GM12801 (cell line): ENCODE measurements around the gene ENG.

ENCODE experiments used
- CTCF ChIP-seq: IDR thresholded peaks from one replicate; pipeline ENCODE4 v1.5.1; 2011; ENCODE audit warnings: control low read depth; ENCODE audit not compliant: insufficient read length; ENCODE audit errors: extremely low read depth

ENG gene

GRCh38 chr9:127866535-127866934, 12.1 kb upstream of the ENG start:
- TF ChIP-seq CTCF, result no peak

GRCh38 chr9:127865645-127866464, 11.4 kb upstream of the ENG start:
- TF ChIP-seq CTCF, result no peak

GRCh38 chr9:127863191-127863621, 8.7 kb upstream of the ENG start:
- no peak for TF ChIP-seq CTCF

- TF ChIP-seq CTCF, result no peak
Observed at GRCh38 chr9:127862075-127863011, 7.9 kb upstream of the ENG start.

GRCh38 chr9:127860779-127861178, 6.3 kb upstream of the ENG start:
- no peak for TF ChIP-seq CTCF

- TF ChIP-seq CTCF, result no peak
Observed at GRCh38 chr9:127860260-127860659, 5.8 kb upstream of the ENG start.

- TF ChIP-seq CTCF, result no peak
Observed at GRCh38 chr9:127858041-127858512, 3.6 kb upstream of the ENG start.
